Astrocyte of the cerebellum (primary cell): ENCODE results near the gene COG3.
"Not testable (repeated sequence)": the region's sequence is repeated elsewhere in the genome, so short reads cannot be mapped to it uniquely, and the experiment has no call there.

Experiments used
- DNase-seq: peaks from one replicate; pipeline ENCODE4 v3.0.0-alpha.2; 2011; ENCODE audit warnings: low read depth
- H3K4me3 ChIP-seq: 2 replicates; pipeline ENCODE4 v1.5.1; 2011; ENCODE audit warnings: mild to moderate bottlenecking, low read depth, low read length, moderate library complexity
- in situ Hi-C: cut with HindIII; loops from 2 replicates; pipeline ENCODE4 v1.10.0; 2017; ENCODE audit warnings: low sequenced_read_pairs
- TF ChIP-seq, protein P1 (sequence below): IDR thresholded peaks from 2 replicates; pipeline ENCODE4 v1.5.1; 2012; ENCODE audit warnings: low read length, low read depth, moderate library complexity, mild to moderate bottlenecking; ENCODE audit errors: missing control alignments

COG3 gene

DNA sequence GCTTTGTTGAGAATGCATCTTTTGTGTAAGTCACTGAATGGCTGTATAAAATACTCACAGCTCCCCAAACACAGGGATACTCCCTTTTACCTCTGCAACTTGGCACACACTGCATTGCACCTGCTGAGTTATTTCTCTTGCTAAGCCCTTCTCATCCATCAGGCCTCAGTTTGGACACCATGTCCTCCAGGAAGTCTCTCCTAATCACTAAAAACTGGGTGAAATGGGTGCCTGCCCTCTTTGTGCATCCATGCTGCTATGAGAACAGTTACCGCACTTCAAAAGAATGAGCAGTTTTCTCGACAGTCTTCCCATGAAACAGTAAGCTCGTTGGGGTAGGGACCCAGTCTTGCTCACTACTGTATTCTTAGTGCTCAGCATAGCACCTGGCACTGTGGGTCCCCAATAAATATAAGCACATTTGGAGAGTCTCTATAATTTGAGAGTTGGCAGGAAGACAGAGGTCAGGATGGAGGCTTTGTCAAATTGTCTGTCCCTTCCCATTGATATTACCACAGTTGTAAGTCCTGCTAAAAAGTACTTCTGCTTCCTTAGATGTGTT is 41.9 kb upstream of the COG3 start:
- no peak overlapping the region for H3K4me3 ChIP-seq
- in situ Hi-C loops, result no loop called here
- no peak for DNase-seq
- TF ChIP-seq, protein P1, sequence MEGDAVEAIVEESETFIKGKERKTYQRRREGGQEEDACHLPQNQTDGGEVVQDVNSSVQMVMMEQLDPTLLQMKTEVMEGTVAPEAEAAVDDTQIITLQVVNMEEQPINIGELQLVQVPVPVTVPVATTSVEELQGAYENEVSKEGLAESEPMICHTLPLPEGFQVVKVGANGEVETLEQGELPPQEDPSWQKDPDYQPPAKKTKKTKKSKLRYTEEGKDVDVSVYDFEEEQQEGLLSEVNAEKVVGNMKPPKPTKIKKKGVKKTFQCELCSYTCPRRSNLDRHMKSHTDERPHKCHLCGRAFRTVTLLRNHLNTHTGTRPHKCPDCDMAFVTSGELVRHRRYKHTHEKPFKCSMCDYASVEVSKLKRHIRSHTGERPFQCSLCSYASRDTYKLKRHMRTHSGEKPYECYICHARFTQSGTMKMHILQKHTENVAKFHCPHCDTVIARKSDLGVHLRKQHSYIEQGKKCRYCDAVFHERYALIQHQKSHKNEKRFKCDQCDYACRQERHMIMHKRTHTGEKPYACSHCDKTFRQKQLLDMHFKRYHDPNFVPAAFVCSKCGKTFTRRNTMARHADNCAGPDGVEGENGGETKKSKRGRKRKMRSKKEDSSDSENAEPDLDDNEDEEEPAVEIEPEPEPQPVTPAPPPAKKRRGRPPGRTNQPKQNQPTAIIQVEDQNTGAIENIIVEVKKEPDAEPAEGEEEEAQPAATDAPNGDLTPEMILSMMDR, result no peak

DNA sequence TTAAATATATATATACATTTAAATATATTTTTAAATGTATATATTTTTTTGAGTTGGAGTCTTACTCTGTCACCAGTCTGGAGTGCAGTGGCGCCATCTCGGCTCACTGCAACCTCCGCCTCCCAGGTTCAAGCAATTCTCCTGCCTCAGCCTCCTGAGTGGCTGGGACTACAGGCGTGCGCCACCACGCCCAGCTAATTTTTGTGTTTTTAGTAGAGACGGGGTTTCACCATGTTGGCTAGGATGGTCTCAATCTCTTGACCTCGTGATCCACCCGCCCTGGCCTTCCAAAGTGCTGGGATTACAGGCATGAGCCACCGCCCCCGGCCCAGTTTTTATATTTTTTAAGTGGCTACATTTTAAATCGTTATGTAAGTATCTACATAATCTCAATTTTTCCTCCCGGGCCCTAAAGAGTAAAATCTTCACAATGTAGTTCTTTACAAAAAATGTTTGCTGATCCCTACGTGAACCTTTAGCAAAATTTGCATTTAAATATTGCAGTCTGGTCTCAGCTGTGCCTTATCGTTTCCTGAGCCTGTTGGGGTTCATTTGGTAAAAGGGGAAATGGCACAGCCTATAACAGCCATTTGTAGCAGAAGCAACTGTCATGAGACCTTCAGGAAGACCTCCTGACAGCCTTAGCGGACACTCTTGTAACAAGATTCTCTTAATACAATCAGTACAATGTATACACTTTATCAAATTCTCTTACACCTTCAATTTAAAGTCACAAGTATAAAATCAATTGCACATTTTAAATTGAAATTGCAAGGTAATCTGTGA is 38.5 kb upstream of the COG3 start:
- H3K4me3 ChIP-seq, in situ Hi-C loops, DNase-seq: not testable (repeated sequence)

DNA sequence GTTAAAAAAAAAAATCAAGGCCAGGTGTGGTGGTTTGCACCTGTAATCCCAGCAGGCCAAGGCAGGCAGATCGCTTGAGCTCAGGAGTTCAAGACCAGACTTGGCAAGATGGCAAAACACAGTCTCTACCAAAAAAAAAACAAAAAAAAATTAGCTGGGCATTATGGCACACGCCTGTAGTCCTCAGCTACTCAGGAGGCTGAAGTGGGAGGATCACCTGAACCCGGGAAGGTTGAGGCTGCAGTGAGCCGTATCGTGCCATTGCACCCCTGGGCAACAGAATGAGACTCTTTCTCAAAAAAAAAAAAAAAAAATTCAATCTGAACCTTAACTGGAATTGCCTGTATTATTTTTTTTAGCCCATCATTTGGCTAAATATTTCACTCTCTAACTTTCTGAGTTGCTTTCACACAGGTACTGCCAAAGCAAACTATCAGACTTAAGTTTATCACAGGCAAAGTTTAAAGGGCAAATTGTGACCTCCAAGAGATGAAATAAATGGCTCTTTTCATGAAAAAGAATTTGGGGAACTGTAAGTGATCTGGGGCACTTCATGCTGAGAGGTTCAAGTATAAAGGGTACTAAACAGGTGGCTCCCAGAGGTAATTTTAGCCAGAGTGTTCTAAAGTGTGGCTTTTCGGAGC is 31.9 kb upstream of the COG3 start:
- in situ Hi-C loops, result no loop called here
- TF ChIP-seq, protein P1, result no peak
- H3K4me3 ChIP-seq, result no peak overlapping the region
- DNase-seq, result no peak

DNA sequence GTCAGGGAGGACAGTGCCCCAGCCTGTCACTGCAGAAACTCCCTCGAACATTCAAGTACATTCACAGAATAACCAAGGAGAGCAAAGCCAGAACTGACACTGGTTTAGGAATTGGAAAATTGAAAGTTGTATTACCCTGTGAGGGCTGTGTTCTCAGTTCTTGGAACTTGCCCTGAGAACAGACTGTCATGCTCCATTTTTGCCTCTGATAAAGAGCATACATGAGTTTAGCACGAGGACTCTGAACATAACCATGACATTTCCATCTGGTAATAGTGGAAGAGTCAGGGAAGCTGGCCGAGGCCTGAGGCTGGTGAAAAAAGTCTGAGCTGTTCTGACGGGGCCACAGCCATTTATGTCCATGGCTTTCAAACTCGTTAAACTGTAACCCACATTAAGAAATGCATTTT is 31.4 kb upstream of the COG3 start:
- TF ChIP-seq, protein P1, result no peak
- in situ Hi-C loops, result no loop called here
- DNase-seq, result no peak
- no peak overlapping the region for H3K4me3 ChIP-seq

DNA sequence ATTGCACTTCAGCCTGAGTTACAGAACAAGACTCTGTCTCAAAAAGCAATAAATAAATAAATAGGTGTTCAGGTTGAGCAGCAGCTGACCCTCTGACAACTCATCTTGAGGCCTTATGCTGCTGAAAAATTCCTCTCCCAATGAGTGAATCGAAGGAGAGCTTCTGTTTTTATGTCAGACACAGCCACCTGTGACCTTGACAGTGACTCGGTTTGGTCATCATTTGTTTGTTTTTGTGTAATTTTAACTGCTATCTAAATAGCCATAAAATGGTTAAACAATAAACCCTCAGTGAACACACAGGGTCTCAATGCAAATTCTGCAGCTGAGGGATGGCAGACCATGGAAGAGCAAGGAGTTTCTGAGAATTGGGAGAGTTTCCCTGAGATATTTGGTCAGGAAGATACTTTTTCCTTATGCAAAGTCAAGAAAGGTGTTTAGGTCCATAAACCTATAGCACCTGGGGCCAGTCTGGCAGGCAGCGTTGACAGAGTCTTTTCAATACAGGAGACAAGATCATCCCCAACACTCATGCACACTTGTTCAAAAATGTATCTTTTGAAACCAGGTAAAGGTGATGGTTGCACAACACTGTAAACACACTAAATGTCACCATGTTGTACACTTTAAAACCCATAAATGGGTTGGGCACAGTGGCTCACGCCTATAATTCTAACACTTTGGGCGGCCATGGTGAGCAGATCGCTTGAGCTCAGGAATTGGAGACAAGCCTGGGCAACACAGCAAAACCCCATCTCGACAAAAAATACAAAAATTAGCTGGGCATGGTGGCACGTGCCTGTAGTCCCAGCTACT is 30.0 kb upstream of the COG3 start:
- no peak overlapping the region for H3K4me3 ChIP-seq
- TF ChIP-seq, protein P1, result no peak
- in situ Hi-C loops, result no loop called here
- DNase-seq, result no peak

DNA sequence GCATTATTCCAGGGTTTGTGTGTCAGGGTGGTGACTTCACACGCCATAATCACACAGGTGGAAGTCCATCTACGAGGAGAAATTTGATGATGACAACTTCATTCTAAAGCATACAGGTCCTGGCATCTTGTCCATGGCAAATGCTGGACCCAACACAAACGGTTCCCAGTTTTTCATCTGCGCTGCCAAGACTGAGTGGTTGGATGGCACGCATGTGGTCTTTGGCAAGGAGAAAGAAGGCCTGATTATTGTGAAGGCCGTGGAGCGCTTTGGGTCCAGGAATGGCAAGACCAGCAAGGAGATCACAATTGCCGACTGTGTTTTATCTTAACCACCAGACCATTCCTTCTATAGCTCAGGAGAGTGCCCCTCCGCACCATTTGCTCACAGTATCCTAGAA is 28.4 kb upstream of the COG3 start:
- TF ChIP-seq, protein P1, result no peak
- no peak overlapping the region for H3K4me3 ChIP-seq
- no peak for DNase-seq
- in situ Hi-C loops, result no loop called here
